ENCODE data around the gene TREM2. TPM values are rescaled to one million over a fixed set of nuclear protein-coding genes. Genes with fewer than 3 reads are reported as not detected.

The TREM2 gene
- total RNA-seq = 0.95 TPM
- polyA plus RNA-seq = 1.5 TPM

DNA sequence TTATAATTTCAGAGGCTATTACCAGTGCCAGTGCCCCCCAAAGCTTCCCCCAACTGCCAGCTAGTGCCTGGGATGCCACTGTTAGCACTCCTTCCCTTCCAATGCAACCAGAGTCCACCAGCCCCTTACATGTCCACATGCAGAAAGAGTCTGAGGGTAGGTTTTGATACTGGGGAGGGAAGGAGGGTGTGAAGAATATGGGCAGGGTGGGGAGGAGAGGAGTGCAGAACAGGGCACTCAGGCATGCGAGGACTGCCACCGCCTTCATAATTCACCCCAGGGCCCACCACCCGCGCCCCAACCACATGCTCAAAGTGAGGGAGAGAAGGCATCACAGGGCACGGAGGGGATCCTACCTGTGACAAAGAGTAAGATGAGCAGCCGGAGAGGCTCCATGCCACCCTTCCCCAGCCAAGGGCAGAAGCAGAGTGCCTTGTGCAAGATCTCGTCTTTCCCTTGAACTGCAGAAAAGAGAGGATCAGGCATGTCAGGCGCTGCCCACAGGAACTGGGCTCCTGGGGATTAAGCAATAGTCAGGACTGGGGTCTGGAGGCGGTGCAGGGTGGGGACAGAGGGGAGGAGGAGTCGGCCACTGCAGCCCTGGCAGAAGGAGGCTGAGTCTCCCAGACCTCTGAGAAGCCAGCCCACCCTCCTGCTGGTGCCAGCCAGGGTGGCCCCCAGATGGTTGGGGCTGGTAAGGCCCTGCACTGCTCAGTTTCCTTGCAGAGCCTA lies at the start of gene TREM2:
Gene TREM2 (minus strand): TSS at position 430 of the 732 bp plus-strand sequence. CDS start 34 bp downstream, at position 396.
- Histone ChIP-seq H3K27ac (ENCODE audit: low read depth) (no peak within 1 kb of the TSS), H3K4me3 (ENCODE audit: low read depth, low read length) (no peak within 1 kb of the TSS), H3K36me3 (ENCODE audit: insufficient read depth) (no peaks in the 10 kb centered on the region), H3K4me1 (ENCODE audit: insufficient read depth) (no peaks in the 10 kb centered on the region)
- 71% methylated on average over 10 of the region's 10 CpGs for WGBS
- no peak for DNase-seq (ENCODE audit: extremely low spot score)

GRCh38 chr6:41209547-41210320 lies 46.8 kb upstream of the TREM2 start:
- WGBS = 85% methylated on average over 5 of the region's 5 CpGs
- no peak overlapping the region for H3K27ac ChIP-seq (ENCODE audit: low read depth)
- no peaks in the 10 kb centered on the region for H3K36me3 ChIP-seq (ENCODE audit: insufficient read depth)
- no peak overlapping the region for H3K4me3 ChIP-seq (ENCODE audit: low read depth, low read length)
- no peak for DNase-seq (ENCODE audit: extremely low spot score)
- H3K4me1 ChIP-seq (ENCODE audit: insufficient read depth) = no peaks in the 10 kb centered on the region

- no peak for DNase-seq (ENCODE audit: extremely low spot score)
- H3K4me3 ChIP-seq (ENCODE audit: low read depth, low read length) = no peak overlapping the region
- 87% methylated on average over 7 of the region's 7 CpGs for WGBS
Measured at GRCh38 chr6:41208439-41209106, 45.7 kb upstream of the TREM2 start.

GRCh38 chr6:41204156-41204555 lies 41.2 kb upstream of the TREM2 start:
- 62% methylated on average over 1 of the region's 1 CpG for WGBS
- DNase-seq (ENCODE audit: extremely low spot score) = no peak
- Histone ChIP-seq H3K36me3 (ENCODE audit: insufficient read depth) (no peaks in the 10 kb centered on the region), H3K4me3 (ENCODE audit: low read depth, low read length) (no peak overlapping the region), H3K27ac (ENCODE audit: low read depth) (no peak overlapping the region), H3K4me1 (ENCODE audit: insufficient read depth) (no peaks in the 10 kb centered on the region)

More at GRCh38 chr6:41208439-41209106, 45.7 kb upstream of the TREM2 start:
- Histone ChIP-seq H3K36me3 (ENCODE audit: insufficient read depth) (no peaks in the 10 kb centered on the region), H3K27ac (ENCODE audit: low read depth) (no peak overlapping the region), H3K4me1 (ENCODE audit: insufficient read depth) (no peaks in the 10 kb centered on the region)

DNA sequence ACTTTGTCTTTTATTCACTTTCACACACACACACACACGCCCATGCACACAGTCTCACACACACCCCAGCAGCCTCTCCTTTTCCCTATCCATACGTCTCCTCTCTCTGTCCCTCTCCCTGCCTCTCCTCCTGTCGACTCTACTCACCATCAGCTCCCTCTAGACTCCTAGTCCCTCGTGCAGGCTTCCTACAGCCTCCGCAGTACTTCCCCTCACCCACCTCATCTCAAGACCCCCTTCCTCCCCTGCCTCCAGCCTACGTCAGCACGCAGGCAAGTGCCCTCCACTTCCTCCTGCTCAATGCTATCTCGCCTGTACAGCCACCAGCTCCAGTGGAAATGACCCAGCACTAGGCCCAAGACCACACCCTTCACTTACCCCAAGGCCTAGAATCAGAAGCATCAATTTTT lies 38.9 kb upstream of the TREM2 start:
- no peak for DNase-seq (ENCODE audit: extremely low spot score)
- no peaks in the 10 kb centered on the region for H3K4me1 ChIP-seq (ENCODE audit: insufficient read depth)
- 65% methylated on average over 8 of the region's 8 CpGs for WGBS

GRCh38 chr6:41200901-41201763 lies 38.2 kb upstream of the TREM2 start, which contains the start of gene TREML2:
TREML2 (minus strand) TSS chr6:41201149; CDS start chr6:41201008, 141 bp downstream.
- WGBS = 69% methylated on average over 12 of the region's 12 CpGs
- no peak for DNase-seq (ENCODE audit: extremely low spot score)
- Histone ChIP-seq H3K36me3 (ENCODE audit: insufficient read depth) (no peaks in the 10 kb centered on the region), H3K4me1 (ENCODE audit: insufficient read depth) (no peaks in the 10 kb centered on the region), H3K4me3 (ENCODE audit: low read depth, low read length) (no peak within 1 kb of the TSS), H3K27ac (ENCODE audit: low read depth) (no peak within 1 kb of the TSS)

More for the DNA sequence above, 38.9 kb upstream of the TREM2 start:
- Histone ChIP-seq H3K4me3 (ENCODE audit: low read depth, low read length) (no peak overlapping the region), H3K27ac (ENCODE audit: low read depth) (no peak overlapping the region), H3K36me3 (ENCODE audit: insufficient read depth) (no peaks in the 10 kb centered on the region)

DNA sequence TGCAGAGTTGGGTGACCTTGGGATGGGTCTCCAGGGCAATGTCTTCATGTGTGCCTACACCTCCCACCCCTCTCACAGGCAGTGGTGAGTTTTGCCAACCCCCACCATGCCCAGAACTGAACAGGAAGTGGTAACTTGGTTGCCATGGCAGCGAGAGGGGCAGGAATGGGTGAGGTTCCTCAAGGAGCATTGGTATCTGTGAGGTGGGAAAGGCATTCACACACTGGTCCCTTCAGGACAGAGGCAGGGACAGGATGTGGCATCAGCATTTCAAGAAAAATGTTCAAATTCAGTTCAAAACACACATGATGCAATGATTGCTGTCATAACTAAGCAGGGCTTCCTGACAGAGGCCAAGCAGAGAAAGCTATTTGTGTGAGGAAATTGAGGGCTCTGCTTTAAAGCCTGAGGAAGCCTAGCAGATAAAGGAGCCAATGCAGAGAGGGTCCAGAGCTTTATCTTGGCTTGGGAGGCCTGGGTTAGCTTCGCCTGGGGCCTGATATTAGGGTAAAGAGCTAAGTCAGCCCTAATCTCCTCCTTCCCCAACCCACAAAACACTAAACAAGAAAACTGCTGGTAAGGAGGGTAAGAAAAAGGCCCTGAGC lies 37.5 kb upstream of the TREM2 start:
- H3K27ac ChIP-seq (ENCODE audit: low read depth) = no peak overlapping the region
- no peak for DNase-seq (ENCODE audit: extremely low spot score)
- H3K36me3 ChIP-seq (ENCODE audit: insufficient read depth) = no peaks in the 10 kb centered on the region
- WGBS = 71% methylated on average over 2 of the region's 2 CpGs
- no peak overlapping the region for H3K4me3 ChIP-seq (ENCODE audit: low read depth, low read length)
- H3K4me1 ChIP-seq (ENCODE audit: insufficient read depth) = no peaks in the 10 kb centered on the region

GRCh38 chr6:41199552-41200246 lies 36.8 kb upstream of the TREM2 start:
- H3K36me3 ChIP-seq (ENCODE audit: insufficient read depth) = no peaks in the 10 kb centered on the region
- 79% methylated on average over 1 of the region's 1 CpG for WGBS
- no peak overlapping the region for H3K4me3 ChIP-seq (ENCODE audit: low read depth, low read length)
- H3K4me1 ChIP-seq (ENCODE audit: insufficient read depth) = no peaks in the 10 kb centered on the region
- DNase-seq (ENCODE audit: extremely low spot score) = no peak
- no peak overlapping the region for H3K27ac ChIP-seq (ENCODE audit: low read depth)

DNA sequence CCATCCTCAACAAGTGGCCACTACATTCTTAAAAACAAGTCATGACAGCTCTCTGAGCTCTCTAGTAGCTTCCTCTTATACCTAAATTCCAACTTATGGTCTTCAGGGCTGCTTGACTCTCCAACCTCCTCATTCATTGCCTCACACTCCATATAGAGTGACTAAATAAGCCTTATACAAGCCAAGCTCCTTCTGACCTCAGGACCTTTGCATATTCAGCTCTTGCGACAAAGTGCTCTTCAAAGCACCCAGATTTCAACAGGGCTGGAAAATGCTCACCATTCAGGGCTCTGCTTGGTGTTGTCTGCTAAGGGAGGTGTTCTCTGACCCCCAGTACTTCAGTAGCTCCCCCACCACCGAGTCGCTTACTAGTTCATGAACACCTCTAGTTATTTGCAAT lies 34.3 kb upstream of the TREM2 start:
- Histone ChIP-seq H3K4me3 (ENCODE audit: low read depth, low read length) (no peak overlapping the region), H3K36me3 (ENCODE audit: insufficient read depth) (no peaks in the 10 kb centered on the region), H3K4me1 (ENCODE audit: insufficient read depth) (no peaks in the 10 kb centered on the region), H3K27ac (ENCODE audit: low read depth) (no peak overlapping the region)
- WGBS = 96% methylated on average over 3 of the region's 3 CpGs
- no peak for DNase-seq (ENCODE audit: extremely low spot score)

DNA sequence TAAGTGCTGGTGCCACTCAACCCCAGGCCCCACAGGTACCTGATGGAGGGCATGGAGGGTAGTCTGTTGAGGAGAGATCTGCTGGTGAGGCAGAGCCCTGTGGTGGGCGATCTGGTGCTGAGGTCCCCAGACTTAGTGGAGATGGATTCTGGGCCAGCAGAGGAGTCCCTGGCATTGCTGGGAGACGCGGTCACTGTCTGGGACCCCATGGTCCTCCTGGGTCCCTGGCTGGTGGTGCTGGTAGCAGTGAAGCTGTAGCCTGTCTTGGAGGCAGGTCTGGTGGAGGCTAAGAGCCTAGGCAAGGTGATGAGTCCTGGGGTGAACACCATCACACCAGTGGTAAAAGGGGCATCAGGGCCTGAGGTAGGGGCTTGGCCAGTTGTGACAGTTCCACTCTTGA lies 31.5 kb upstream of the TREM2 start:
- 96% methylated on average over 3 of the region's 3 CpGs for WGBS
- no peak for DNase-seq (ENCODE audit: extremely low spot score)
- H3K27ac ChIP-seq (ENCODE audit: low read depth) = no peak overlapping the region

DNA sequence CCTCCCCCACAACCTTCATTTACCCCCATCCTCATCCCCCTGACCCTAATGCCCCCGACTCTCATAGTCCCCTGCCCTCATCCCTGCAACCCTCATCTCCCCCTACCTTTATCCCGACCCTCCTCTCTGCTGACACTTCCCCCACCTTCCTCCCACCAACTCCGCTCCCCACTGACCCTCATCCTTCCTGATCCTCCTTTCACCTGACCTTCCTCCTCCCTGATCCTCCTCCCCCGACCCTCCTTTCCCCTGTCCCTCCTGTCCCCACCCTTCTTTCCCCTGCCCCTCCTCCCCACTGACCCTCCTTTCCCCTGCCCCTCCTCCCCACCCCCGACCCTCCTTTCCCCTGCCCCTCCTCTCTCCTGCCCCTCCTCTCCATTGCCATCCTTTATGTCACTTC lies 31.0 kb upstream of the TREM2 start:
- Histone ChIP-seq H3K4me3 (ENCODE audit: low read depth, low read length) (no peak overlapping the region), H3K4me1 (ENCODE audit: insufficient read depth) (peaks cover 2% of the 10 kb centered on the region), H3K27ac (ENCODE audit: low read depth) (no peak overlapping the region), H3K36me3 (ENCODE audit: insufficient read depth) (no peaks in the 10 kb centered on the region)
- 52% methylated on average over 5 of the region's 5 CpGs for WGBS
- DNase-seq (ENCODE audit: extremely low spot score) = no peak

More for the DNA sequence above, 31.5 kb upstream of the TREM2 start:
- Histone ChIP-seq H3K36me3 (ENCODE audit: insufficient read depth) (no peaks in the 10 kb centered on the region), H3K4me1 (ENCODE audit: insufficient read depth) (peaks cover 2% of the 10 kb centered on the region), H3K4me3 (ENCODE audit: low read depth, low read length) (no peak overlapping the region)

DNA sequence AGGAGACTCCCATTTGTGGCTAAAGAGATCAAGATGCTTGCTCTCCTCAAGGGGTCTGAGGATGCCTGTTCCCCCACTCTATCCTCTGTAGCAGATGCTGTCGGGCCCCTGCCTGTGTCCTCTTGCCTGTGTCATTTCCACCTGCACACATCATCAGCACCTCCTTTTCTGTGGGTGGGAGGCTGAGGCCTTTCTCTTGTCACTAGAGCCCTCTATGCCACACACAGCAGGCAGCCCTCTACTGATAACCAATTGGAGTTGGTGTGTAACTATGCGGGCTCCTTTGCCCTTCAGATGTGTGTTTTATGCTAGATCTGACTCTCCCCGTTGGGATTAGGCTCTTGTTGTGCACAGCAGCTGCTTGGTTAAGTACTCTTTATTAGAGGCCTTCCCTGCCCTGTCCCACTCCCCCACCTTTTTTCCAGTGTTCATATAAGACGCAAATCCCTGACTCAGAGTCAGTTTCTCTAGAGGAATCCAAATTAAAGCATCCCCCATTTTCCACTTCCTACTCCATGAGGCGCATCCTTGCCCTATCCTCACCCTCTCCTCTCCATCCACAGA lies 30.3 kb upstream of the TREM2 start:
- H3K36me3 ChIP-seq (ENCODE audit: insufficient read depth) = no peaks in the 10 kb centered on the region
- H3K4me3 ChIP-seq (ENCODE audit: low read depth, low read length) = no peak overlapping the region
- H3K4me1 ChIP-seq (ENCODE audit: insufficient read depth) = peaks cover 2% of the 10 kb centered on the region
- WGBS = 72% methylated on average over 5 of the region's 5 CpGs
- no peak for DNase-seq (ENCODE audit: extremely low spot score)
- no peak overlapping the region for H3K27ac ChIP-seq (ENCODE audit: low read depth)
